Hematopoietic multipotent progenitor cell treated with erythropoietin and hydrocortisone succinate and interleukin-3 and kit ligand, for 8 days (in vitro differentiated cells): Measurements from ENCODE around the gene SND1.

ENCODE experiments used
- DNase-seq: peaks from one replicate; pipeline ENCODE4 v3.0.0-alpha.2; 2015

Gene SND1

GRCh38 chr7:128128401-128128800 lies 476.4 kb downstream of the SND1 start:
- no peak for DNase-seq

- DNase-seq: no peak
These were observed 477.4 kb downstream of the SND1 start for GRCh38 chr7:128129224-128129864.

GRCh38 chr7:128131115-128131514 lies 479.1 kb downstream of the SND1 start:
- no peak for DNase-seq

GRCh38 chr7:128131731-128132130 lies 479.7 kb downstream of the SND1 start:
- DNase-seq: no peak

- no peak for DNase-seq
These were observed 480.6 kb downstream of the SND1 start for GRCh38 chr7:128132426-128133069.

- DNase-seq: no peak
These were observed 483.1 kb downstream of the SND1 start for GRCh38 chr7:128135159-128135514.

GRCh38 chr7:128135515-128136214 lies 483.7 kb downstream of the SND1 start:
- peak; percentile 44 for DNase-seq

- no peak for DNase-seq
These were observed 484.2 kb downstream of the SND1 start for GRCh38 chr7:128136215-128136597.

- no peak for DNase-seq
These were observed 485.2 kb downstream of the SND1 start for GRCh38 chr7:128137181-128137580.

GRCh38 chr7:128139406-128139805 lies 487.4 kb downstream of the SND1 start:
- no peak for DNase-seq

- no peak for DNase-seq
These were observed 489.7 kb downstream of the SND1 start for GRCh38 chr7:128141683-128142195.
